Measurements from ENCODE around the gene PLA2G5. TPM values are rescaled to one million over a fixed set of nuclear protein-coding genes. Genes with fewer than 3 reads are reported as not detected.
A peak's percentile ranks its signal among the peaks of the same experiment; 100 is the strongest.

Gene PLA2G5
- polyA plus RNA-seq, 3 donors = not detected

- no peaks in the 10 kb centered on the region for H3K4me1 Mint-ChIP-seq
- intact Hi-C loops (cut with micrococcal nuclease) = no loop called here
- peaks cover 0 to 3% (median 0%) of the 10 kb centered on the region in 7 donors for H3K9me3 Mint-ChIP-seq
- H3K4me3 ChIP-seq (replicated peaks in 1 of 3; ENCODE audit: low read depth in 2 of 3, low read length in 3 of 3) = no peak overlapping the region
- no peaks in the 10 kb centered on the region for H3K36me3 Mint-ChIP-seq
- H3K27me3 Mint-ChIP-seq (ENCODE audit: low read depth in 3 of 3) = peaks cover 0 to 13% (median 8%) of the 10 kb centered on the region in 3 donors
- no peak for TF ChIP-seq CTCF (IDR thresholded peaks at IDR 0.05)
- H3K36me3 ChIP-seq (replicated peaks in 1 of 2; ENCODE audit: control insufficient read depth in 1 of 2, insufficient read depth in 2 of 2, low read length in 2 of 2) = no peaks in the 10 kb centered on the region
- no peak overlapping the region for H3K4me3 Mint-ChIP-seq
- no peak overlapping the region for H3K27ac ChIP-seq (ENCODE audit: low read depth in 1 of 2, low read length in 2 of 2)
- no peak overlapping the region for H3K4me2 ChIP-seq (replicated peaks; ENCODE audit: extremely low read depth, low read length, poor library complexity, severe bottlenecking)
- WGBS (ENCODE audit: insufficient coverage) = no CpG with 5 or more reads among the region's 2 CpGs
- no peaks in the 10 kb centered on the region for H3K9me3 ChIP-seq (replicated peaks in 1 of 2; ENCODE audit: control insufficient read depth in 1 of 2, insufficient read depth in 1 of 2, low read length in 2 of 2)
- no peak overlapping the region for H3K9ac ChIP-seq (ENCODE audit: insufficient read depth, low read length, poor library complexity, severe bottlenecking)
- H3K27ac Mint-ChIP-seq = no peak overlapping the region
- H4K20me1 ChIP-seq (ENCODE audit: insufficient read depth, low read length) = no peaks in the 10 kb centered on the region
- DNase-seq = no peak
- H3K79me2 ChIP-seq (ENCODE audit: insufficient read depth, low read length) = no peaks in the 10 kb centered on the region
- H2AFZ ChIP-seq (ENCODE audit: insufficient read depth, low read depth, low read length, poor library complexity, severe bottlenecking) = no peak overlapping the region
- no peaks in the 10 kb centered on the region for H3K4me1 ChIP-seq (ENCODE audit: control insufficient read depth in 1 of 2, insufficient read depth in 2 of 2, low read length in 2 of 2)
- no peaks in the 10 kb centered on the region for H3K27me3 ChIP-seq (ENCODE audit: control insufficient read depth in 2 of 2, insufficient read depth in 2 of 2, low read length in 2 of 2)
Measured at GRCh38 chr1:20073256-20073655, 3.3 kb downstream of the PLA2G5 start.

GRCh38 chr1:20074055-20074724 is 4.2 kb downstream of the PLA2G5 start:
- Histone ChIP-seq H3K4me2 (replicated peaks; ENCODE audit: extremely low read depth, low read length, poor library complexity, severe bottlenecking) (no peak overlapping the region), H3K36me3 (replicated peaks in 1 of 2; ENCODE audit: control insufficient read depth in 1 of 2, insufficient read depth in 2 of 2, low read length in 2 of 2) (no peaks in the 10 kb centered on the region), H3K27ac (ENCODE audit: low read depth in 1 of 2, low read length in 2 of 2) (no peak overlapping the region), H3K27me3 (ENCODE audit: control insufficient read depth in 2 of 2, insufficient read depth in 2 of 2, low read length in 2 of 2) (peaks cover 0 to under 1% of the 10 kb centered on the region in 2 donors), H3K9me3 (replicated peaks in 1 of 2; ENCODE audit: control insufficient read depth in 1 of 2, insufficient read depth in 1 of 2, low read length in 2 of 2) (no peaks in the 10 kb centered on the region), H2AFZ (ENCODE audit: insufficient read depth, low read depth, low read length, poor library complexity, severe bottlenecking) (no peak overlapping the region), H4K20me1 (ENCODE audit: insufficient read depth, low read length) (no peaks in the 10 kb centered on the region), H3K79me2 (ENCODE audit: insufficient read depth, low read length) (no peaks in the 10 kb centered on the region), H3K9ac (ENCODE audit: insufficient read depth, low read length, poor library complexity, severe bottlenecking) (no peak overlapping the region), H3K4me3 (replicated peaks in 1 of 3; ENCODE audit: low read depth in 2 of 3, low read length in 3 of 3) (no peak overlapping the region), H3K4me1 (ENCODE audit: control insufficient read depth in 1 of 2, insufficient read depth in 2 of 2, low read length in 2 of 2) (no peaks in the 10 kb centered on the region)
- H3K27ac Mint-ChIP-seq = peak overlapping the region in 2 of 7 donors; percentile 3 to 38
- no peaks in the 10 kb centered on the region for H3K4me1 Mint-ChIP-seq
- intact Hi-C loops (cut with micrococcal nuclease) = no loop called here
- H3K27me3 Mint-ChIP-seq (ENCODE audit: low read depth in 3 of 3) = peaks cover 0 to 21% (median 16%) of the 10 kb centered on the region in 3 donors
- no peak for DNase-seq
- WGBS (ENCODE audit: insufficient coverage) = 98% methylated on average over 7 of the region's 11 CpGs
- TF ChIP-seq CTCF (IDR thresholded peaks at IDR 0.05) = no peak
- H3K36me3 Mint-ChIP-seq = no peaks in the 10 kb centered on the region
- no peak overlapping the region for H3K4me3 Mint-ChIP-seq
- peaks cover 0 to 3% (median 0%) of the 10 kb centered on the region in 7 donors for H3K9me3 Mint-ChIP-seq
